Cardiac muscle cell (in vitro differentiated cells and primary cell): Measurements from ENCODE around the gene SHISA6. TPM values are rescaled to one million over a fixed set of nuclear protein-coding genes. Genes with fewer than 3 reads are reported as not detected.

Experiments used
- DNase-seq, 2 donors: peaks; one replicate each; pipeline versions ENCODE4 v3.0.0 to v3.0.0-alpha.2; 2010 to 2017; ENCODE audit warnings: low read depth in 1 of 2, low spot score in 1 of 2
- H3K27ac ChIP-seq: fragments of 200-600 bp; sonication (generic); 2 replicates; pipeline ENCODE4 v1.5.1; 2016
- H3K27me3 ChIP-seq: fragments of 200-600 bp; sonication (generic); 2 replicates; pipeline ENCODE4 v1.6.0; 2016; ENCODE audit warnings: control low read depth
- H3K36me3 ChIP-seq: fragments of 200-600 bp; sonication (generic); 2 replicates; pipeline ENCODE4 v1.5.1; 2016; ENCODE audit warnings: control low read depth
- H3K4me1 ChIP-seq: fragments of 200-600 bp; sonication (generic); 2 replicates; pipeline ENCODE4 v1.8.1; 2017; ENCODE audit warnings: low read depth, mild to moderate bottlenecking, mixed run types
- H3K4me3 ChIP-seq: fragments of 200-600 bp; sonication (generic); 2 replicates; pipeline ENCODE4 v1.5.1; 2016; ENCODE audit warnings: mild to moderate bottlenecking
- H3K9me3 ChIP-seq: fragments of 200-600 bp; sonication (generic); 2 replicates; pipeline ENCODE4 v1.5.1; 2017; ENCODE audit warnings: low read depth, mild to moderate bottlenecking, control low read depth
- CTCF ChIP-seq: IDR thresholded peaks from 2 replicates; pipeline ENCODE4 v1.5.1; 2012; ENCODE audit warnings: low read depth, mild to moderate bottlenecking, low read length
- polyA plus RNA-seq: library from polyadenylated mRNA; unstranded; fragments of >200 nt; fragmentation: Nextera tagmentation; extraction: Ambion mirVana; gene quantifications from 2 replicates; pipeline ENCODE4 v1.2.1, GENCODE V29; 2016
- total RNA-seq: library from RNA; depleted of rRNA; stranded (reverse); fragments of >200 nt; gene quantifications from 2 replicates; pipeline ENCODE4 v1.2.3, GENCODE V29; 2016

Gene SHISA6
- total and polyA plus RNA-seq, 2 experiments from 2014 or later, result 0.17 to 0.45 TPM

GRCh38 chr17:11264183-11264871, 23.3 kb downstream of the SHISA6 start:
- Histone ChIP-seq H3K4me3 (no peak overlapping the region), H3K9me3 (no peaks in the 10 kb centered on the region), H3K36me3 (no peaks in the 10 kb centered on the region), H3K27me3 (no peaks in the 10 kb centered on the region), H3K4me1 (no peaks in the 10 kb centered on the region), H3K27ac (no peak overlapping the region)
- no peak for TF ChIP-seq CTCF
- DNase-seq, result no peak

- no peaks in the 10 kb centered on the region for H3K36me3 ChIP-seq
- H3K9me3 ChIP-seq, result no peaks in the 10 kb centered on the region
- no peaks in the 10 kb centered on the region for H3K27me3 ChIP-seq
- DNase-seq, result no peak
- TF ChIP-seq CTCF, result no peak
- no peaks in the 10 kb centered on the region for H3K4me1 ChIP-seq
- H3K27ac ChIP-seq, result no peak overlapping the region
- no peak overlapping the region for H3K4me3 ChIP-seq
Observed at GRCh38 chr17:11267999-11268575, 27.1 kb downstream of the SHISA6 start.

- no peaks in the 10 kb centered on the region for H3K36me3 ChIP-seq
- no peaks in the 10 kb centered on the region for H3K9me3 ChIP-seq
- no peaks in the 10 kb centered on the region for H3K27me3 ChIP-seq
- H3K4me1 ChIP-seq, result no peaks in the 10 kb centered on the region
- TF ChIP-seq CTCF, result no peak
- H3K4me3 ChIP-seq, result no peak overlapping the region
- no peak overlapping the region for H3K27ac ChIP-seq
- no peak for DNase-seq
Observed at GRCh38 chr17:11269210-11269609, 28.2 kb downstream of the SHISA6 start.

- Histone ChIP-seq H3K36me3 (no peaks in the 10 kb centered on the region), H3K27me3 (no peaks in the 10 kb centered on the region), H3K4me3 (no peak overlapping the region), H3K27ac (no peak overlapping the region), H3K9me3 (no peaks in the 10 kb centered on the region), H3K4me1 (no peaks in the 10 kb centered on the region)
- no peak for TF ChIP-seq CTCF
- DNase-seq, result no peak
Observed at GRCh38 chr17:11272191-11272590, 31.2 kb downstream of the SHISA6 start.

- Histone ChIP-seq H3K27ac (no peak overlapping the region), H3K27me3 (no peaks in the 10 kb centered on the region), H3K4me1 (no peaks in the 10 kb centered on the region), H3K4me3 (no peak overlapping the region), H3K9me3 (no peaks in the 10 kb centered on the region), H3K36me3 (no peaks in the 10 kb centered on the region)
- DNase-seq, result no peak
- no peak for TF ChIP-seq CTCF
Observed at GRCh38 chr17:11273596-11273995, 32.6 kb downstream of the SHISA6 start.
